ENCODE measurements around the gene AGMO. TPM values are rescaled to one million over a fixed set of nuclear protein-coding genes. Genes with fewer than 3 reads are reported as not detected.

AGMO gene
- total RNA-seq, 1 donor from 2014 or later = 0.98 TPM

DNA sequence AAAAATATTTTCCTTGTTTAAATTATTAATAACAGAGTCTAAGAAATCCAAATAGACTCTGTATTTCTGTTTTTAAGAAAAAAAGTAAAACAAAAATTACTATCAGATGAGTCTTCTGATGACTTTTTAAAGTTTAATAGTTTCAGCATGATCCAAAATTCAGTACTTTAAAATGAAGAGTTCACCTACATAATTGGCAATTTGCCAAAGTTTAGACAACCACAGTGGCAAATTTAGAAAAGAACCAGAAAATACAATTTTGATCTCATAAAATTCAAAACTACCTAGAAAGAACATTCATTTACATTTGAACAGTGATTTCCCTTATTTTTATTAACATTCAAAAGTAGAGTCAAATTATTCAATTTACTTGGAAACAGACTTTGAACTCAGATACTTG lies 56.1 kb downstream of the AGMO start:
- H3K27ac ChIP-seq = no peak overlapping the region
- no peaks in the 10 kb centered on the region for H3K9me3 ChIP-seq
- no peak for DNase-seq (ENCODE audit: extremely low spot score in 2 of 2)
- no peaks in the 10 kb centered on the region for H3K4me1 ChIP-seq
- TF ChIP-seq, protein P1, sequence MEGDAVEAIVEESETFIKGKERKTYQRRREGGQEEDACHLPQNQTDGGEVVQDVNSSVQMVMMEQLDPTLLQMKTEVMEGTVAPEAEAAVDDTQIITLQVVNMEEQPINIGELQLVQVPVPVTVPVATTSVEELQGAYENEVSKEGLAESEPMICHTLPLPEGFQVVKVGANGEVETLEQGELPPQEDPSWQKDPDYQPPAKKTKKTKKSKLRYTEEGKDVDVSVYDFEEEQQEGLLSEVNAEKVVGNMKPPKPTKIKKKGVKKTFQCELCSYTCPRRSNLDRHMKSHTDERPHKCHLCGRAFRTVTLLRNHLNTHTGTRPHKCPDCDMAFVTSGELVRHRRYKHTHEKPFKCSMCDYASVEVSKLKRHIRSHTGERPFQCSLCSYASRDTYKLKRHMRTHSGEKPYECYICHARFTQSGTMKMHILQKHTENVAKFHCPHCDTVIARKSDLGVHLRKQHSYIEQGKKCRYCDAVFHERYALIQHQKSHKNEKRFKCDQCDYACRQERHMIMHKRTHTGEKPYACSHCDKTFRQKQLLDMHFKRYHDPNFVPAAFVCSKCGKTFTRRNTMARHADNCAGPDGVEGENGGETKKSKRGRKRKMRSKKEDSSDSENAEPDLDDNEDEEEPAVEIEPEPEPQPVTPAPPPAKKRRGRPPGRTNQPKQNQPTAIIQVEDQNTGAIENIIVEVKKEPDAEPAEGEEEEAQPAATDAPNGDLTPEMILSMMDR (IDR thresholded peaks at IDR 0.05) = no peak
- TF ChIP-seq POLR2AphosphoS5 (IDR thresholded peaks at IDR 0.05; ENCODE audit: insufficient read depth in 1 of 2, low read depth in 1 of 2) = no peak
- no peak for TF ChIP-seq POLR2A (IDR thresholded peaks at IDR 0.05)
- H3K4me3 ChIP-seq = no peak overlapping the region
- no peaks in the 10 kb centered on the region for H3K36me3 ChIP-seq
- intact Hi-C loops (cut with DNase I) = no loop called here
- H3K27me3 ChIP-seq = no peaks in the 10 kb centered on the region

DNA sequence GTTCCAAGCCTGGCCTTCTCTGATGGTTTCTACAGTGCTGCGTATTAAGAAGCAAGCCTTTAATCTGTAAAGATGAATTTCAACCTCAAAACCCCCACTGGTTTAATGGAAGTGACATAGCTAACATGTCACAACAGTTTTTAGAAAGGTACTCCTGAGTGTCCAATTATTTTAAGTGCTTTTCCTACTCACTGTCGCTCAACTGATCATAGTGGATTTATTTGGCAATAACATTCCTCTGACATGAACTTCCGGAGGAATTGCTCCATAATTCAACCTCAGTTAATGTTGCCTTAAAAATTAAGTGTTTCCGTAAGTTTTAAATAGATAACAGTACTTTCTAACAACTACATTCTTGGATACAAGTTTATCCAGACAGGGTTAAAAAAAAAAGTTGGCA lies 57.5 kb downstream of the AGMO start:
- TF ChIP-seq POLR2AphosphoS5 (IDR thresholded peaks at IDR 0.05; ENCODE audit: insufficient read depth in 1 of 2, low read depth in 1 of 2) (no peak), POLR2A (IDR thresholded peaks at IDR 0.05) (no peak)
- TF ChIP-seq, protein P1 (IDR thresholded peaks at IDR 0.05) = no peak
- DNase-seq (ENCODE audit: extremely low spot score in 2 of 2) = no peak
- no peaks in the 10 kb centered on the region for H3K36me3 ChIP-seq

DNA sequence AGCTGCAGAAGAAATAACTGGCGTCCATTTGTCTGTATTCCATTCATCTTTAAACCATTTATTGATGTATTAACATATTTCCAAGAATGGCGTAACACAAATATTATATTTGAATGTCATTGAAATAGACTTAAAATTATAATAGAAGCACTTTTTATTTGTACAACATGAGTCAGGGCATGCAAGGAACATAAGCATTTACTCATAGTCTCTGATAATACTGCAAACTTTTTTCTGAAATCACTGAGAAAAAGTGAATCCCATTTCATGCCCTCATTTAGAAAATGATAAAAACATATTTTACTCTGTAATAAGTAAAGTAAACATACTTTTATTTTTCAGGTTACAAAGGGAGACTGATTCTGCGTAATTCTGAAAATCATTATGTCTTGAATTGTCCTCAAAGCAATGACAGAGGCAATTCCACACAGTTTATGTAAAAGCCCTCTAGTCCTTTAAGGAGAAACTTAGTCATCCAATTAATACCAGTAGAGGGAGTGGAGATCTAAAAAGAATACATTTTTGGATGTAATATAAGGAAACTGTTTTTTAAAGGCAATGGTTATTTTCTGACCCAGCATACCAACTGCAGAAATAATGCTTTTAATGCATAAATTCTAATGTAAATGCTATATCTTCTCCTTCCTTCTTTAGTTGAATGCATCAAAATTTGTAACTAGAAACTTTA lies 58.1 kb downstream of the AGMO start:
- no peak for TF ChIP-seq POLR2A (IDR thresholded peaks at IDR 0.05)
- TF ChIP-seq, protein P1 (IDR thresholded peaks at IDR 0.05) = no peak
- no peak for TF ChIP-seq POLR2AphosphoS5 (IDR thresholded peaks at IDR 0.05; ENCODE audit: insufficient read depth in 1 of 2, low read depth in 1 of 2)
- Histone ChIP-seq H3K27me3 (no peaks in the 10 kb centered on the region), H3K27ac (no peak overlapping the region), H3K4me1 (no peaks in the 10 kb centered on the region), H3K9me3 (no peaks in the 10 kb centered on the region), H3K4me3 (no peak overlapping the region), H3K36me3 (no peaks in the 10 kb centered on the region)
- intact Hi-C loops (cut with DNase I) = no loop called here
- no peak for DNase-seq (ENCODE audit: extremely low spot score in 2 of 2)

More for the DNA sequence above, 57.5 kb downstream of the AGMO start:
- H3K9me3 ChIP-seq = no peaks in the 10 kb centered on the region
- no peaks in the 10 kb centered on the region for H3K27me3 ChIP-seq
- intact Hi-C loops (cut with DNase I) = no loop called here
- H3K4me1 ChIP-seq = no peaks in the 10 kb centered on the region
- no peak overlapping the region for H3K4me3 ChIP-seq
- no peak overlapping the region for H3K27ac ChIP-seq

DNA sequence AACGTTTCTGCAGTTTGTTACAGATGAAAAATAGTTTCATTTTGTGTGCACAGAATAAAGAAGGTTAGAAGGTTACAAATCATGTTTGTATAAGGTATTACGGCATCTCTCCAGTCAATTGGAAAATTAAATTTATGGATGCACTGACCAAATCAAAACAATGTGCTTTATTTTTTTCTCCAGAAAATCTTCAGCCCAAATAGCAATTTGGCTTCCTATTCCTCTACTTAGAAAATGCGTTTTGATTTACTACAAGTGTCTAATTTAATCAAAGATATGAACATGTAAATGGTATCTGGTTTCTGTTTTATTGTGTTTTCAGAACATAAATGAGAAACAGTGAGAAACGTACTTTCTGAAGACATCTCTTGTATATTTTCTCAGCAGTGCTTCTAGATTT lies 63.4 kb downstream of the AGMO start:
- DNase-seq (ENCODE audit: extremely low spot score in 2 of 2) = no peak
- H3K36me3 ChIP-seq = no peaks in the 10 kb centered on the region
- no peaks in the 10 kb centered on the region for H3K4me1 ChIP-seq
- H3K9me3 ChIP-seq = no peaks in the 10 kb centered on the region
- H3K4me3 ChIP-seq = no peak overlapping the region
- no peak overlapping the region for H3K27ac ChIP-seq
- H3K27me3 ChIP-seq = no peaks in the 10 kb centered on the region
- intact Hi-C loops (cut with DNase I) = no loop called here
- TF ChIP-seq, protein P1 (IDR thresholded peaks at IDR 0.05) = no peak
- TF ChIP-seq POLR2A (IDR thresholded peaks at IDR 0.05) = no peak
- no peak for TF ChIP-seq POLR2AphosphoS5 (IDR thresholded peaks at IDR 0.05; ENCODE audit: insufficient read depth in 1 of 2, low read depth in 1 of 2)

DNA sequence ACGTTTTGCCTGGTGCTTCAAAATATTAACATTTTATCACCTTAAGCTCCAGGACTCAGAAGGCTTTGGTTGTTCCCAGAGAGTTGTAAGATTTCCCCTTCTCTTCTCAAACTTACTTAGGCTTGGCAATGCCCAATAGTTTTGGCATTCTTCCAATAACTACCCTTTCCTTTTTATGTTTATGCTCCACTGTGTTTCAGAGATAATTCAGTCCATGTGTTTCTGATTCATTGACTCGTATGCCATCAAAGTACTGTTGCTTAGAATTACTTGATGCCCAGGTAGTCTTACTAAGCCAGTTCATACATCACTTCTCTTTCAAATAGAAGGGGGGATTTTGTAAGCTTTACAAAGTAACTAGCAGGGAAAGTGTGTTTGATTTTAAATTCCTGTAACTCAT lies 66.6 kb downstream of the AGMO start:
- H3K27me3 ChIP-seq = no peaks in the 10 kb centered on the region
- TF ChIP-seq POLR2A (IDR thresholded peaks at IDR 0.05) = no peak
- no peak for TF ChIP-seq POLR2AphosphoS5 (IDR thresholded peaks at IDR 0.05; ENCODE audit: insufficient read depth in 1 of 2, low read depth in 1 of 2)
- TF ChIP-seq, protein P1 (IDR thresholded peaks at IDR 0.05) = no peak
- no peak overlapping the region for H3K27ac ChIP-seq
- no peak for DNase-seq (ENCODE audit: extremely low spot score in 2 of 2)
- no peak overlapping the region for H3K4me3 ChIP-seq
- no peaks in the 10 kb centered on the region for H3K9me3 ChIP-seq
- intact Hi-C loops (cut with DNase I) = no loop called here
- no peaks in the 10 kb centered on the region for H3K4me1 ChIP-seq
- no peaks in the 10 kb centered on the region for H3K36me3 ChIP-seq
